A673 (cell line): ENCODE results near the gene CDH4. TPM values are rescaled to one million over a fixed set of nuclear protein-coding genes. Genes with fewer than 3 reads are reported as not detected.

ENCODE experiments used
- BruUV-seq: library from RNA; stranded (reverse); fragments of 400-500 nt; replicated peaks from 2 replicates; lab custom pipeline; 2021; lab: Mats Ljungman, UMichigan
- CTCF ChIA-PET: fragments of 300-600 bp; sonication (Branson Sonifier 250); formaldehyde crosslinking; loops from one replicate; lab custom pipeline; 2022; ENCODE audit warnings: antibody characterized with exemption; lab: Charles Lee
- POLR2A ChIA-PET: fragments of 300-600 bp; sonication (Branson Sonifier 250); formaldehyde crosslinking; loops from one replicate; lab custom pipeline; 2022; ENCODE audit warnings: antibody characterized with exemption; ENCODE audit not compliant: low non-redundant PET; lab: Charles Lee
- DNase-seq: peaks from one replicate; pipeline ENCODE4 v3.0.0-alpha.2; 2015; ENCODE audit warnings: low spot score
- H3K27ac ChIP-seq: fragments of 200-600 bp; sonication (generic); 2 replicates; pipeline ENCODE4 v1.5.1; 2016; ENCODE audit warnings: mixed run types, low read depth, mild to moderate bottlenecking, mixed read lengths, antibody characterized with exemption, low read length; ENCODE audit not compliant: poor library complexity, severe bottlenecking
- H3K27me3 ChIP-seq: fragments of 200-600 bp; sonication (generic); replicated peaks from 2 replicates; pipeline ENCODE4 v1.6.1; 2017; ENCODE audit warnings: mixed run types, low read depth, mild to moderate bottlenecking, mixed read lengths, antibody characterized with exemption, low read length; ENCODE audit not compliant: insufficient read depth, poor library complexity
- H3K36me3 ChIP-seq: fragments of 200-600 bp; sonication (generic); 2 replicates; pipeline ENCODE4 v1.6.1; 2016; ENCODE audit warnings: mixed run types, mild to moderate bottlenecking, mixed read lengths, antibody characterized with exemption, low read length; ENCODE audit not compliant: insufficient read depth, poor library complexity, severe bottlenecking
- H3K4me1 ChIP-seq: fragments of 200-600 bp; sonication (generic); 2 replicates; pipeline ENCODE4 v1.6.1; 2017; ENCODE audit warnings: mixed run types, mild to moderate bottlenecking, mixed read lengths, antibody characterized with exemption, low read length; ENCODE audit not compliant: insufficient read depth, poor library complexity, severe bottlenecking
- H3K4me3 ChIP-seq: fragments of 200-600 bp; sonication (generic); 2 replicates; pipeline ENCODE4 v1.5.1; 2016; ENCODE audit warnings: low read depth, mixed run types, mild to moderate bottlenecking, mixed read lengths, low read length; ENCODE audit not compliant: poor library complexity, severe bottlenecking
- H3K9me3 ChIP-seq: fragments of 200-600 bp; sonication (generic); 2 replicates; pipeline ENCODE4 v1.6.1; 2016; ENCODE audit warnings: mixed run types, low read depth, mild to moderate bottlenecking, mixed read lengths, antibody characterized with exemption, low read length; ENCODE audit not compliant: poor library complexity, severe bottlenecking
- EZH2 ChIP-seq: fragments of 200-600 bp; sonication (generic); IDR thresholded peaks from 2 replicates; pipeline ENCODE4 v1.6.1; 2017; ENCODE audit warnings: borderline replicate concordance, low read depth, mild to moderate bottlenecking, mixed read lengths, antibody characterized with exemption, low read length; ENCODE audit not compliant: poor library complexity, severe bottlenecking
- intact Hi-C: fragments of 100-400 bp; cut with micrococcal nuclease; formaldehyde crosslinking; loops from one replicate; pipeline ENCODE4 v1.10.0; 2022; ENCODE audit not compliant: unreplicated experiment
- total RNA-seq: library from RNA; stranded (reverse); gene quantifications from 2 replicates; pipeline ENCODE4 v1.2.3, GENCODE V29; 2021
- TF ChIP-seq, protein P1 (sequence below): fragments of 300-800, 200-600 bp; sonication (generic); conservative IDR thresholded peaks from 2 replicates; pipeline ENCODE4 v1.5.1; 2017; ENCODE audit warnings: low read depth, mild to moderate bottlenecking, antibody characterized with exemption, low read length, moderate library complexity, mixed read lengths

Gene CDH4
- total RNA-seq, 1 experiment from 2014 or later = 8.3 TPM

DNA sequence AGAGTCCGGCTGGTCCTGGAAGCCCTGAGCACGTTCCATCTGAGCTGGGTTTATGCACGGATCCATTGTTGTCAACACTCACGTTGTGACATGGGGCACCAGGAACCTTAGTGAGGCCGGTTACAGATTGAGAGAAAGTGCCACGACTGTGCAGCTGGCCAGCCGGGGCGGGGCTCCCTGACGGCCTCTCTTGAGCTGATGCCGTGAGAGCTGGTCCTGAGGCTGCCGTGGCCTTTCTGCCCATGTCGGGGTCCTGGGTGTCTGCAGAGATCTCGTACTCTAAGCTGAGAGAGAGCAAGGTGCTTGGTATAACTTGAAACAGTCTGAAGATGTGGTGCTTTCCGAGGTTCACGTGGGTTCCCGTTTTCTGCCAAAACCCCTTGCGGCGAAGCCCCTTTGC lies 10.0 kb downstream of the CDH4 start:
- no peak for DNase-seq
- Histone ChIP-seq H3K4me3 (no peak overlapping the region), H3K4me1 (peaks cover 3% of the 10 kb centered on the region), H3K27ac (no peak overlapping the region), H3K27me3 (peaks cover 1% of the 10 kb centered on the region), H3K36me3 (no peaks in the 10 kb centered on the region), H3K9me3 (no peaks in the 10 kb centered on the region)
- ChIA-PET POLR2A (no interaction called here), CTCF (no interaction called here)
- no peak for TF ChIP-seq EZH2
- intact Hi-C loops = no loop called here
- BruUV-seq = no TSS peak

DNA sequence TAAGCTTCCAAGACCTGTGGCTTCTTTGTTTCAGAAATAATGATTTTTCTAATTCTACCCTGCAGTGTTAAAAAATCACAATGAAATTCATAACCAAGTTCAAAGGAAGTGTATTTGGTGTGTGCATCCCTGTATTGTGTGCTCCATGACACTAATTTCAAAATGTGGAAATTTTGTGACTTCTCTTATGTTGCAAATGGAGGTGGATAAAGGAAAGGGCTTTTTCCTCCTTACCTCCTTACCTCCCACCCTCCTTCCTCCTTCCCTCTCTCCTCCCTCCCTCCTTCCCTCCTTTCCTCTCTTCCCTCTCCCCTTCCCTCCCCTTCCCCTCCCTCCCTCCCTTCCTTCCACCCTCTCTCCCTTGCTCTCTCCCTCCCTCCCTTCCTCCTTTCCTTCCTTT lies 10.5 kb downstream of the CDH4 start:
- Histone ChIP-seq H3K4me3 (no peak overlapping the region), H3K27ac (no peak overlapping the region), H3K4me1 (no peaks in the 10 kb centered on the region), H3K27me3 (peaks cover 6% of the 10 kb centered on the region), H3K9me3 (no peaks in the 10 kb centered on the region), H3K36me3 (no peaks in the 10 kb centered on the region)
- ChIA-PET CTCF (interaction anchor here (0.6 to 1.1 kb wide), 2 partner anchors 45 to 1205 kb away, joined by 3 to 6 read pairs; no protein-coding TSS in a partner anchor), POLR2A (no interaction called here)
- intact Hi-C loops = no loop called here
- TF ChIP-seq, protein P1, sequence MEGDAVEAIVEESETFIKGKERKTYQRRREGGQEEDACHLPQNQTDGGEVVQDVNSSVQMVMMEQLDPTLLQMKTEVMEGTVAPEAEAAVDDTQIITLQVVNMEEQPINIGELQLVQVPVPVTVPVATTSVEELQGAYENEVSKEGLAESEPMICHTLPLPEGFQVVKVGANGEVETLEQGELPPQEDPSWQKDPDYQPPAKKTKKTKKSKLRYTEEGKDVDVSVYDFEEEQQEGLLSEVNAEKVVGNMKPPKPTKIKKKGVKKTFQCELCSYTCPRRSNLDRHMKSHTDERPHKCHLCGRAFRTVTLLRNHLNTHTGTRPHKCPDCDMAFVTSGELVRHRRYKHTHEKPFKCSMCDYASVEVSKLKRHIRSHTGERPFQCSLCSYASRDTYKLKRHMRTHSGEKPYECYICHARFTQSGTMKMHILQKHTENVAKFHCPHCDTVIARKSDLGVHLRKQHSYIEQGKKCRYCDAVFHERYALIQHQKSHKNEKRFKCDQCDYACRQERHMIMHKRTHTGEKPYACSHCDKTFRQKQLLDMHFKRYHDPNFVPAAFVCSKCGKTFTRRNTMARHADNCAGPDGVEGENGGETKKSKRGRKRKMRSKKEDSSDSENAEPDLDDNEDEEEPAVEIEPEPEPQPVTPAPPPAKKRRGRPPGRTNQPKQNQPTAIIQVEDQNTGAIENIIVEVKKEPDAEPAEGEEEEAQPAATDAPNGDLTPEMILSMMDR = no peak
- no peak for TF ChIP-seq EZH2
- no peak for DNase-seq
- BruUV-seq = no TSS peak

DNA sequence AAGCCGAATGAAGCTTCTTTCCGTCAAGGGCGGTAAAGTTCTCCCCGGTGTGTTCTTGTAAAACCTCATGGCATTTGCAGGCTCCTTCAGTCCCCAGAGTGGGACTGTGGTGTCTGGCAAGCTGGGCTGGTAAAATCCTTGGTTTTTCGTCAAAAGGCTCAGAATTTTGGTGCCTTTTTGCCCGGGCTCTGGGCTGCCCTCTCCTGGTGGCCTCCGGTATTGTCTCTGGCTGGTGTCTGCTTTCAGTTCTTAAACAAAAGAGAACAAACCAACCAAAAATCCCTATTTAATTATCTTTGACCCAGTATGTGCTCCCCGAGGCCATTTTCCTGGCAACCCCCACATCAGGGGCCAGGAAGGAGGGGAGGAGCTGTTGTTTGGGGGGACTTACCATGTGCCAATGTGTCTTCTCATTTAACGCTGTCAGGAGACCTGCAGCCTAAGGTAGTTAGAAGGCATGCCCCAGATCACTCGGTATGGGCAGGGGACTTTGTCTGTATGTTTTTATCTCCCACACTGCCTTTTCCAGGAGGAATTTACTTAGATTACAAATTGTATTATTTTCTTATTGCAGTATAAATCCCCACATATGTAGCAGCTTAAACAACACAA lies 11.1 kb downstream of the CDH4 start:
- H3K4me3 ChIP-seq = no peak overlapping the region
- no peaks in the 10 kb centered on the region for H3K9me3 ChIP-seq
- H3K4me1 ChIP-seq = no peaks in the 10 kb centered on the region
- intact Hi-C loops = no loop called here
- ChIA-PET POLR2A (no interaction called here), CTCF (interaction anchor here (0.6 to 1.1 kb wide), 3 partner anchors 45 to 1206 kb away, joined by 3 to 7 read pairs (median 6); no protein-coding TSS in a partner anchor)
- TF ChIP-seq, protein P1 = peak; percentile 89
- TF ChIP-seq EZH2 = no peak
- H3K36me3 ChIP-seq = no peaks in the 10 kb centered on the region
- DNase-seq = peak; percentile 50
- H3K27me3 ChIP-seq = peaks cover 12% of the 10 kb centered on the region
- H3K27ac ChIP-seq = no peak overlapping the region
- BruUV-seq = no TSS peak

DNA sequence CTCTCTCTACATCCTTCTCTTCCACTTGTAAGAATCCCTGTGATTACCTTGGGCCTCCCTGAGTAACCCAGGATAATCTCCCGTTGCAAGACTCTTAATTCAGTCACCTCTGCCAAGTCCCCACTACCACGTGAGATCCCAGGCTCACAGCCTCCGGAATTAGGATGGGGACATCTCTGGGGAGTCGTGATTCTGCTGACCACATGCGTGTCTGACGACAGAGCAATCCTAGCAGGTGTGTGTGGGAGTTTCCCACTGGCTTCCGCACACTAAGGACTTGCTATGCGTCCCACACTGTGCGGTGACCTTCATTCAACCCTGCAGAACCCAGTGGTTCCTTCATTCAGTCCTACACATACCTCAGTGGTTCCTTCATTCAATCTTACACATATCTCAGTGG lies 11.9 kb downstream of the CDH4 start:
- Histone ChIP-seq H3K27me3 (peaks cover 12% of the 10 kb centered on the region), H3K4me1 (no peaks in the 10 kb centered on the region), H3K27ac (no peak overlapping the region), H3K9me3 (no peaks in the 10 kb centered on the region), H3K36me3 (no peaks in the 10 kb centered on the region), H3K4me3 (no peak overlapping the region)
- DNase-seq = no peak
- no TSS peak for BruUV-seq
- ChIA-PET CTCF (interaction anchor here (0.6 kb wide), 1 partner anchor 136 kb away, joined by 7 read pairs; no protein-coding TSS in a partner anchor), POLR2A (no interaction called here)
- TF ChIP-seq, protein P1 = no peak
- no peak for TF ChIP-seq EZH2
- intact Hi-C loops = no loop called here
